ENCODE results near the gene PTX4.
A peak's percentile ranks its signal among the peaks of the same experiment; 100 is the strongest.
"Not testable (repeated sequence)": the region's sequence is repeated elsewhere in the genome, so short reads cannot be mapped to it uniquely, and the experiment has no call there.

Gene PTX4

DNA sequence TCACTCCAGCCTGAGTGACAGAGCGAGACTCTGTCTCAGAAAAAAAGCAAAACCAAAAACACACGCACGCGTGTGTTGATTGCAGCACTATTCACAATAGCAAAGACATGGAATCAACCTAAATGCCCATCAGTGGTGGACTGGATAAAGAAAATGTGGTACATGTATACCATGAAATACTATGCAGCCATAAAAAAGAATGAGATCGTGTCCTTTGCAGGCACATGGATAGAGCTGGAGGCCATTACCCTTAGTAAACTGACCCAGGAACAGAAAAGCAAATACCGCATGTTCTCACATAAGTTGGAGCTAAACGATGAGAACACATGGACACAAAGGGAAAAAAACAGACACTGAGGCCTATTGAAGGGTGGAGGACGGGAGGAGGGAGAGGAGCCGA, 9.8 kb downstream of the PTX4 start:
- DNase-seq = not testable (repeated sequence)

GRCh38 chr16:1477033-1477432, 11.7 kb downstream of the PTX4 start:
- no peak for DNase-seq

GRCh38 chr16:1475552-1476114, 13.1 kb downstream of the PTX4 start:
- no peak for DNase-seq

DNA sequence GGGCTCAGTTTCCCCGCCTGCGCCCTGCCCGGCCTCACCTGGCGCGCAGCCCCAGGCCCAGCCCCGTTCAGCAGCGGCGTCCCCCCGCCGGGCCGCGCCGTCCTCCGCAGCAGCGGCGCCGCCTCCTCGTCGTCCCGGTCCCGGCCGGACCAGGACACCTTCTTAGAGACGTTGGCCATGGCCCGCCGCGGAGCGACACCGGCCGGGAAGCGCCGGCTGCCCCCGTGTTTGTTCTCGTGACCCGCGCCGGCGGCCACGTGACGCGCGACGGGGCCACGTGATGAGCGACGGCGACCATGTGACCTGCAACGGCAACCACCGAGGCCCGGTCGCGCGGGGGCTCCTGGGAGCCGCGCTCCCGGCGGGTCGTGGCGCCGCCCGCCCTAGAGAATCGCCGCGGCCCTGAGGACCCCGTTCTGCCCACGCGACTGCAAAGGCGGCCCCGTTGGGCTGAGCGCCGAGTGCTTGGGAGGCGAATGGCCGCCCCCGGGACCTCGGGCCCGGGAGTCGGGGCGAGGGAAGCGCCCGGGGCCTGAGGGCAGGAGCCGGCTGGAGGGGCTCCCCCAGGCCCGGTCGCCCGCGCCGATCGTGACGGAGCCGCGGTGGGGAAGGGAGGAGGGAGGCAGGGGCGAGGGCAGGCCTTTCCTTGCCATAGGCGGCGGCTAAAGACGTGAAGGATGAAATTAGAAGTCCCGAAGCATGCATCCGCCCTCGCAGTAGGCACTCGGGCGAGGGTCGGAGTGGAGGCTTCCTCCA, 13.8 kb downstream of the PTX4 start, which contains the start of gene CLCN7:
TSS of gene CLCN7 (minus strand) at position 233 of the 756 bp plus-strand sequence. CDS start at position 179, 54 bp downstream.
- peak; percentile 54 to 84 (median 74) for DNase-seq

GRCh38 chr16:1474082-1474795, 14.5 kb downstream of the PTX4 start:
- no peak for DNase-seq

- no peak for DNase-seq
Observed at GRCh38 chr16:1472974-1473373, 15.8 kb downstream of the PTX4 start.

- no peak for DNase-seq
Observed at GRCh38 chr16:1471569-1472194, 17.1 kb downstream of the PTX4 start.

GRCh38 chr16:1470481-1471251, 18.1 kb downstream of the PTX4 start:
- DNase-seq = no peak

DNA sequence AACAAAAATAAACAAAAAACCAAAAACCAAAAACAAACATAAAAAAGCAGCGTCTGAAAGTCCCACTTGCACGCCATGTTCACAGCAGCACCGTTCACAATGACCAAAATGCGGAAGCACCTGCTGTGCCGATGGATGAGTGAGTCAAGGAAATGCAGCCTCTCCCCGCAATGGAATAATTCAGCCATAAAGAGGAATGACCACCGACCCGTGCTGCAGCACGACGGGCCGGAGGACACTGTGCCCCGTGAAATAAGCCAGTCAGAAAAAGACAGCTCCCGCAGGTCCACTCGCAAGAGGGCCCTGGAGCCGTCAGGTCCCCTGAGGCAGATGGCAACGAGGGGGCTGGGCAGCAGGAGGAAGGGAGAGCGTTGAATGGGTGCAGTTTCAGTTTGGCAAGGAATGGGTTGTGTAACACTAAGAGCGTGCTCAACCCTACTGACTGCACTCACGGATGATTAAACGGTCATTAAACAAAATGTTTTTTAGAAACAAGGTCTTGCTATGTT, 19.0 kb downstream of the PTX4 start:
- DNase-seq = no peak

- DNase-seq = not testable (repeated sequence)
Observed at GRCh38 chr16:1469141-1469540, 19.6 kb downstream of the PTX4 start.

DNA sequence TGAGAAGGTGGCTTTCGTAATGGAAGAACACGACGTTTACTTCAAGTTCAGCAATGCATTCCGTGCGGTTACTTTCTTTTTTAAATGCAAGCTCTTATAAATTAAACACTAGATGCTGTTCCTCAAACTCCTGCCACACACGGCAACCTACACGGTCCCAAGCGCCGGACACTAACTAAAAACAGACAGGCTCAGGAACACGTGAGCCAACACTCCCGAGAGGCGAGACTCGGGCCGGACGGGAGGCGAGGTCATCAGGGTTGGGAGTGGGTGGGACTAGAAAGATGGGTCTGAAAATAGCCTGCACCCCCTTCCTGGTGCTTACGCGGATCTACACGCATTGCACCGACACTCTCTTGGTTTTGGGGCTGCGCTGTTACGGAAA, 20.3 kb downstream of the PTX4 start:
- no peak for DNase-seq

DNA sequence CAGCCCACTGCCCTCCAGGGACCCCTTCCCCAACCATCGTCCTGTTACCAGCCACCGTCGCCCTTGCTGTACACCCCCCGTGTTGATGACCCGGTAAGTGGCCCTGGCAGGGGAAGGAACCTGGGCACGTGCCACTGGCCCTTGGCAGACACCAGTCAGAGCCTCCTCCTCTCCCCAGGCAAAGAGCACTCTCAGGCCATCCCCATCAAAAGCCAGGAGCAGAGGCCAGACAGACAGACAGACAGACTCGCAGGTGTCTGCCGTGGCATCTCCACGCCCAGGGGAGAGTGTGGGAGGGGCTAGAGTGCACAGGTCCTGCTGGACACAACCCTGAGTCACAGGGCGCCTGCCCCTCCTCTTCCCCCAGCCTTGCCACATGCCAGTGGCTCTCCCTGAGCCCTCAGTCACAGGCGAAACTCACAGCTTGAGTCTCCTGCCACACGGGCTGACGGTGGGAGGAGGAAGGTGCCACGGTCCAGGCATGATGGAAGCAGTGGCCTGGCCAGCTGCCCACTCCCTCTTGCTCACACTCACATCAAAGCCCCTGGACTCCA, 21.7 kb downstream of the PTX4 start:
- DNase-seq = no peak

GRCh38 chr16:1466054-1466453, 22.7 kb downstream of the PTX4 start:
- no peak for DNase-seq

GRCh38 chr16:1465567-1465915, 23.2 kb downstream of the PTX4 start:
- DNase-seq = no peak

GRCh38 chr16:1464894-1465566, 23.7 kb downstream of the PTX4 start:
- no peak for DNase-seq

DNA sequence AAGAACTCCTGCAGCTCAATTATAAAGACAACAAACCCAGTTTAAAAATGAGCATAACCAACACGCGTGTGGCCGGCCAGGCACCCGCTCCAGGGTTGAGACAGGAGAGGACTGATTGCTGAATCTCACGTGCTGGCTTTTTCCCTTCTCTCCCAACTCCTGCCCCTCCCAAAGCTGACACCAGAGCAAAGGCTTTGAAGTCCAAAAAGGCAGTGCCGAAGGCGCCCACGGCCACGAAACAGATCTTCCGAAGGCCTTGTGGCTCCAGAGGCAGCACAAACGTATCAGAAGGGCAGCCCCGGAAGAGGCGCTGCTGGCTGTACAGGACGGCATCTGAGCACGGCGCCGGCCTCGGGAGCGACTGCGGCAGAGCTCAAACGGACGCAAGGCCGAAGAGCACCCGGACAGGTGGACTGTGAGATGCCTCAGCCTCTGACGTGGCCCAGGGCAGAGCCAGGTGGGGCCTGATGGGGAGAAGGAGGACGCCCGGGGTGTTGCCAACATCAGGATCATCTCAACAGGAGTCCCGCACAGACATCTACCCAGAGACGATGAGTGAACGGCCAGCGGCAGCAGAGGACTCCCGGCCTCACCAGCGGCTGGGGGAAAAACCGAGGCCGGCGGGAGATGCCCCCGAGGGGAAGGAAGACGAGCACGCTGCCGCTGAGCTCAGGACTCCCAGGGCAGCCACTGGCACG, 24.4 kb downstream of the PTX4 start:
- no peak for DNase-seq

GRCh38 chr16:1461146-1461545, 27.6 kb downstream of the PTX4 start:
- DNase-seq = no peak

GRCh38 chr16:1460602-1461138, 28.1 kb downstream of the PTX4 start:
- DNase-seq = no peak

GRCh38 chr16:1459967-1460366, 28.8 kb downstream of the PTX4 start:
- no peak for DNase-seq

DNA sequence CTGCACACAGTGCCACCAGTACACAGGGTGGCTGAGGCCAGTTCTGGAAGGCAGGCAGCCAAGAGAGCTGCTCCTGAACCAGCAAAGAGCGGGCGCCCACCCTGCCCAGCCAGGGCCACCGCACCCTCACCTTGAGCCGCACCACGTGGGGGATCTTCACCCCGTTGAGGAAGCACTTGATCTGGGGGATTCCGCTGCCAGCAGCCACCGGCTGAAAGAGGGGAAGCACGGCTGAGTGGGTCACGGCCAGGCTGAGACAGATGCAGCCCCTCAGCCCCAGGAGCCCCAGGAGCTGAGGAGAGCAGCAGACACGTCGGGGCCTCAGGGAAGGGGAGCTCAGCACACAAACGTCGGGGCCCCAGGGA, 29.8 kb downstream of the PTX4 start:
- DNase-seq = no peak
